Nephron progenitor cell (in vitro differentiated cells): ENCODE data around the gene MTRF1.

ENCODE experiments used
- DNase-seq: peaks from one replicate; pipeline ENCODE4 v3.0.0; 2021
- H3K27ac Mint-ChIP-seq: 2 replicates; pipeline ENCODE4 v1.8.0; 2021; ENCODE audit warnings: mild to moderate bottlenecking, moderate library complexity, mixed read lengths
- H3K27me3 Mint-ChIP-seq: 2 replicates; pipeline ENCODE4 v1.8.0; 2021; ENCODE audit warnings: mild to moderate bottlenecking, low read depth, mixed read lengths; ENCODE audit not compliant: poor library complexity
- H3K36me3 Mint-ChIP-seq: 2 replicates; pipeline ENCODE4 v1.8.0; 2021; ENCODE audit warnings: low read depth, mixed read lengths
- H3K4me1 Mint-ChIP-seq: 2 replicates; pipeline ENCODE4 v1.8.0; 2021; ENCODE audit warnings: mixed read lengths
- H3K4me3 Mint-ChIP-seq: 2 replicates; pipeline ENCODE4 v1.8.0; 2021; ENCODE audit warnings: mild to moderate bottlenecking, moderate library complexity, mixed read lengths
- H3K9me3 Mint-ChIP-seq: 2 replicates; pipeline ENCODE4 v1.8.0; 2021; ENCODE audit warnings: mild to moderate bottlenecking, moderate library complexity, mixed read lengths
- TF ChIP-seq, protein P1 (sequence below): fragments of 200-600 bp; sonication (generic); IDR thresholded peaks from 2 replicates; pipeline ENCODE4 v1.5.0; 2021; ENCODE audit warnings: antibody characterized with exemption

Gene MTRF1

GRCh38 chr13:41236369-41236768, 27.0 kb downstream of the MTRF1 start:
- no peak for DNase-seq
- Mint-ChIP-seq H3K4me1 (peaks cover 15% of the 10 kb centered on the region), H3K9me3 (no peaks in the 10 kb centered on the region), H3K27me3 (no peaks in the 10 kb centered on the region), H3K4me3 (no peak overlapping the region), H3K36me3 (peaks cover 55% of the 10 kb centered on the region), H3K27ac (no peak overlapping the region)
- TF ChIP-seq, protein P1, sequence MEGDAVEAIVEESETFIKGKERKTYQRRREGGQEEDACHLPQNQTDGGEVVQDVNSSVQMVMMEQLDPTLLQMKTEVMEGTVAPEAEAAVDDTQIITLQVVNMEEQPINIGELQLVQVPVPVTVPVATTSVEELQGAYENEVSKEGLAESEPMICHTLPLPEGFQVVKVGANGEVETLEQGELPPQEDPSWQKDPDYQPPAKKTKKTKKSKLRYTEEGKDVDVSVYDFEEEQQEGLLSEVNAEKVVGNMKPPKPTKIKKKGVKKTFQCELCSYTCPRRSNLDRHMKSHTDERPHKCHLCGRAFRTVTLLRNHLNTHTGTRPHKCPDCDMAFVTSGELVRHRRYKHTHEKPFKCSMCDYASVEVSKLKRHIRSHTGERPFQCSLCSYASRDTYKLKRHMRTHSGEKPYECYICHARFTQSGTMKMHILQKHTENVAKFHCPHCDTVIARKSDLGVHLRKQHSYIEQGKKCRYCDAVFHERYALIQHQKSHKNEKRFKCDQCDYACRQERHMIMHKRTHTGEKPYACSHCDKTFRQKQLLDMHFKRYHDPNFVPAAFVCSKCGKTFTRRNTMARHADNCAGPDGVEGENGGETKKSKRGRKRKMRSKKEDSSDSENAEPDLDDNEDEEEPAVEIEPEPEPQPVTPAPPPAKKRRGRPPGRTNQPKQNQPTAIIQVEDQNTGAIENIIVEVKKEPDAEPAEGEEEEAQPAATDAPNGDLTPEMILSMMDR, result no peak

- TF ChIP-seq, protein P1, result no peak
- H3K27me3 Mint-ChIP-seq, result no peaks in the 10 kb centered on the region
- no peak overlapping the region for H3K4me3 Mint-ChIP-seq
- H3K27ac Mint-ChIP-seq, result no peak overlapping the region
- H3K9me3 Mint-ChIP-seq, result no peaks in the 10 kb centered on the region
- H3K4me1 Mint-ChIP-seq, result peaks cover 22% of the 10 kb centered on the region
- H3K36me3 Mint-ChIP-seq, result peaks cover 57% of the 10 kb centered on the region
- DNase-seq, result no peak
Observed at GRCh38 chr13:41232578-41233480, 30.5 kb downstream of the MTRF1 start.

DNA sequence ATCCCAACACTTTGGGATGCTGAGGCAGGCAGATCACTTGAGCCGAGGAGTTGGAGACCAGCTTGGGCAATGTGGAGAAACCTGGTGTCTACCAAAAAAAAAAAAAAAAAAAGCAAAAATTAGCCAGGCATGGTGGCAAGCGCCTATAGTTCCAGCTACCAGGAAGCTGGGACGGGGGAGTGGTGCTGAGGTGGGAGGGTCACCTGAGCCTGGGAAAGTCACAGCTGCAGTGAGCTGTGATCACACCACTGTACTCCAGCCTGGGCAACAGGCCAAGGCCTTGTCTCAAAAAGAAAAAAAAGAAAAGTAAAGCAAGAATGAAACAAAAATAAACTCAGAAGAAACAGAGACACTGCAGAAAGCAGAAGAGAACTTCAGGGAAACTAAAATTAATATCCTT, 31.6 kb downstream of the MTRF1 start:
- Mint-ChIP-seq H3K4me3 (no peak overlapping the region), H3K9me3 (no peaks in the 10 kb centered on the region), H3K36me3 (peaks cover 57% of the 10 kb centered on the region), H3K27ac (peak overlapping the region; percentile 58), H3K4me1 (peaks cover 22% of the 10 kb centered on the region), H3K27me3 (no peaks in the 10 kb centered on the region)
- DNase-seq, result peak; percentile 10
- TF ChIP-seq, protein P1, result no peak

- Mint-ChIP-seq H3K9me3 (no peaks in the 10 kb centered on the region), H3K27me3 (no peaks in the 10 kb centered on the region), H3K4me3 (no peak overlapping the region), H3K4me1 (peaks cover 22% of the 10 kb centered on the region), H3K36me3 (peaks cover 58% of the 10 kb centered on the region), H3K27ac (peak overlapping the region; percentile 58)
- TF ChIP-seq, protein P1, result no peak
- DNase-seq, result no peak
Observed at GRCh38 chr13:41231025-41231677, 32.2 kb downstream of the MTRF1 start.

DNA sequence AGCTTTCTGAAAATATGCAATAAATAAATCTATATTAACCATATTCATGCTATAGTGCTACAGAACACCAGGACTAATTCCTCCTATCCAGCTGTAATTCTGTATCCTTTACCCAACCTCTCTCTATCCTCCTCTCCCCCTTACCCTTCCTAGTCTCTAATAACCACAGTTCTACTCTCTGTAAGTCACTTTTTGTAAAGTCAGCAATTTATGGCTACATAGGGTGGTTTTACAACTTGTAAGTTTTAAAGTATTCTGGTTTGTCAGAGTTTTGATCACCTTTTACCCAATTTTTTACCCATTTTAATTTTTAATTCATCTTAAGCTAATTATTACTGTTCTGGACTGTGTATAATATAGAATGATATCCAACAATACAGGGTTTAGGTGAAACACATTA, 34.0 kb downstream of the MTRF1 start:
- TF ChIP-seq, protein P1, result no peak
- Mint-ChIP-seq H3K4me3 (no peak overlapping the region), H3K27me3 (no peaks in the 10 kb centered on the region), H3K27ac (no peak overlapping the region), H3K36me3 (peaks cover 48% of the 10 kb centered on the region), H3K4me1 (peaks cover 22% of the 10 kb centered on the region), H3K9me3 (no peaks in the 10 kb centered on the region)
- no peak for DNase-seq
